ENCODE measurements around the gene OPALIN.

Gene OPALIN

DNA sequence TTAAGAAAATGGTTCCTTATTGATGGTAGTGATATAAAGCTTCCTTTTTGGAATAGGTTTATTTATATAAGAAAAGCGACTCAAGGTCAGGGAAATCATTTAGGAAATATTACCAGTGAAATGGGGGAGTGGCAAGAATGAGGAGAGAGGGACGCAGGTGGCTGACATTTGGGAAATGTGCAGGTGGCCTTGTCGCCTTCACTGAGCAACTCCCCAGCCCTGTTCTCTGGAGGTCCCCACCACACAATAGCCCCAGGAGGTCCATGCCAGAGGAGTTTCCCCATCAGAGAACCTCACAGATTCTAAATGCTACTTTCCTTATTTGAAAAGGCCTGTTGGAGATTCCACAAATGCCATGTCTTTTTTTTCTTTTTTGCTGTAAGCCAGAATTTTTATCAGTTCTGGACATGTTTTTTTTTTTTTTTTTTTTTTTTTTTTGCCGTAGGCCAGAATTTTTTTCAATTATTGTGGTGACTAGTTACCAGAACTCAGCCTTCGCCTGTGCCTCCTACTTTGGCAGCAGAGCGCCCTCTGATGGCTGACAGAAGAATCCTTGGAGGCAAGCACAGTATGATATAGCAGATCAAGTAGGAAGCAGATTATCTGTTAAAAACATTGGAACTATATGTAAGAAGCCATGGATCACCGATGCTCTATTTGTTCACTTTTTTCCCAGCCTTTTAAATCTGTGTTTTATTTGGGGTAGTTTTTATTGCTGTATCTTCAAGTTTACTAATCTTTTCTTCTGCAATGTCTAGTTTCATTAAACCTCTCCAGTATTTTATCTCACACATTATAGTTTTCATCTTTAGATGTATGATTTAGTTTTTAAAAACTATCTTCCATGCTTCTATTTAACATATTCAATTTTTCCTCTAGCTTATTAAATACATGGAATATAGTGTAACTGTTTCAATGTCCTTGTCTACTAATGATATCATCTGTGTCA, 18.6 kb downstream of the OPALIN start:
- TF ChIP-seq FOXP2 (optimal IDR thresholded peaks at IDR 0.05; ENCODE audit: control extremely low read depth, extremely low read length, insufficient read depth), result no peak
- no peak for TF ChIP-seq POLR2AphosphoS5 (IDR thresholded peaks at IDR 0.05; ENCODE audit: borderline replicate concordance, low read depth, low read length)
- no peak for TF ChIP-seq EZH2 (IDR thresholded peaks at IDR 0.05)
- Histone ChIP-seq H3K36me3 (ENCODE audit: insufficient read depth, low read length) (no peaks in the 10 kb centered on the region), H3K9me3 (ENCODE audit: low read depth, low read length) (no peaks in the 10 kb centered on the region), H3K4me3 (no peak overlapping the region), H3K9ac (ENCODE audit: insufficient read length) (no peak overlapping the region), H3K27ac (no peak overlapping the region)
- DNase-seq (ENCODE audit: low read depth, low spot score), result peak; percentile 20

DNA sequence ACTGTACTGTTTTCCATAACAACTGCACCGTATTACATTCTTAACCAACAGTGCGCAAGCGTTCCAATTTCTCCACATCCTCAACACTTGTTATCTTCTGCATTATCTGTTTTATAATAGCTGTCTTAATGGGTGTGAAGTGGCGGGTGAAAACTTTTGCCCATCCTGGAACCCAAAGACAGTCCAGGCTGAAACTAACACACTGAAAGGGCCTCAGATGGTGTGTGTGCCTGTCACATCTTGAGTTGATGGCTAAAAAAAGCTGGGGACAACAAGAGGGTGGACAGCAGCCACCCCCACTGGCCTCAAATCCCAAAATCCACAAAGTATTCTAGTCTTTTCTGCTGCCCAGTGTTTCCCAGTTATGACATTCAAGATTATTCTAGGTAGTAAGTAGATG, 19.4 kb downstream of the OPALIN start:
- Histone ChIP-seq H3K36me3 (ENCODE audit: insufficient read depth, low read length) (no peaks in the 10 kb centered on the region), H3K9me3 (ENCODE audit: low read depth, low read length) (no peaks in the 10 kb centered on the region), H3K27ac (no peak overlapping the region), H3K9ac (ENCODE audit: insufficient read length) (no peak overlapping the region), H3K4me3 (no peak overlapping the region)
- DNase-seq (ENCODE audit: low read depth, low spot score), result no peak
- TF ChIP-seq EZH2 (IDR thresholded peaks at IDR 0.05) (no peak), FOXP2 (optimal IDR thresholded peaks at IDR 0.05; ENCODE audit: control extremely low read depth, extremely low read length, insufficient read depth) (no peak), POLR2AphosphoS5 (IDR thresholded peaks at IDR 0.05; ENCODE audit: borderline replicate concordance, low read depth, low read length) (no peak)

DNA sequence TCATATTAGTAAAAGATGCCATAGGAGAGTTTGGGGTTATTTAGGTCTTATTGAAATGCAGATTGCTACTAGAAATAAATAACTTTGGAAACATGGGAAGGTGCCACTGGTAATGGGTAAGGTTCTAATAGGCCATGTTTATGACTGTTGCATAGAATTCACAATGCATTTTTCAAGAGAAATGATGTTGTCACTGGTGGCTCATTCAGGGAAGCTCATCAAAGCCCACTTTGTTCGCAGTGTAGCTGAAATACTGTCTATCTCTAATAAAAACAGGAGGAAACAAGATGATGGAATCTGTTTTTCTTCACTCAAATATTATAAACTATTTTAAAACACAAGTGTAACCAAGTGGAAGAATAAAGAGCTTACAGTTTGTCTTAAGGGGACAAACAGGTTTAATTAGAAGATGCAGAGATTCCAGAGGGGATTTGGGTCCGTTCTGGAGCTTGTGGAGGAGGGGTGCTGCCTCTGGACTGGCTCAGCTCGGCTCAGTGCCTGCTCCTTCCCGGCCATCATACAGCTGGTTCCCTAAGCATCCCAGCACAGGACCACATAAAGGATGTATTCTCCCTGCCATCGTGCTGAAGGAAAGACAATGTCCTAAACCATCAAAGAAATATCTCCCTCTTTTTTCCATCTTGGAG, 20.4 kb downstream of the OPALIN start:
- no peak for DNase-seq (ENCODE audit: low read depth, low spot score)
- no peak overlapping the region for H3K9ac ChIP-seq (ENCODE audit: insufficient read length)
- no peaks in the 10 kb centered on the region for H3K36me3 ChIP-seq (ENCODE audit: insufficient read depth, low read length)
- TF ChIP-seq FOXP2 (optimal IDR thresholded peaks at IDR 0.05; ENCODE audit: control extremely low read depth, extremely low read length, insufficient read depth) (no peak), POLR2AphosphoS5 (IDR thresholded peaks at IDR 0.05; ENCODE audit: borderline replicate concordance, low read depth, low read length) (no peak), EZH2 (IDR thresholded peaks at IDR 0.05) (no peak)
- no peak overlapping the region for H3K27ac ChIP-seq
- H3K9me3 ChIP-seq (ENCODE audit: low read depth, low read length), result no peaks in the 10 kb centered on the region
- H3K4me3 ChIP-seq, result no peak overlapping the region

DNA sequence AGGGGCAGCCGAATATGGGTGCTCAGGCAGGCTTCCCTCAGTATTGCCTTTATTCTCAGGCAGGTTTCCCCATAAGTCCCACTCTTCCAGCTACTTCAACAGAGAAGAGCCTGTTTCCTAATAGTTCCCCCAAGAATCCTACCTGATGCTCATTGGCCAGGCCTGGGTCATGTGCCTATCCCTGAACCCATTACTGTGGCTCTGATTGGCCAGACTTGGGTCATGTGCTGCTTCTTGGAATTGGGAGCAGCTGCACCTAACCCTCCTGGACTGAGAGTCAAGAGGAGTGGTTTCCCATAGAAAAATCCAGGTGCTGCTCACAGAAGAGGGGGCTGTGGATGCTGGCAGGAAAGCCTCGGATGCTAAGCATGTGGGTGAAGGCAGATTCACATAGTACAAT, 21.7 kb downstream of the OPALIN start:
- Histone ChIP-seq H3K36me3 (ENCODE audit: insufficient read depth, low read length) (no peaks in the 10 kb centered on the region), H3K9ac (ENCODE audit: insufficient read length) (no peak overlapping the region), H3K9me3 (ENCODE audit: low read depth, low read length) (no peaks in the 10 kb centered on the region), H3K27ac (no peak overlapping the region), H3K4me3 (no peak overlapping the region)
- TF ChIP-seq POLR2AphosphoS5 (IDR thresholded peaks at IDR 0.05; ENCODE audit: borderline replicate concordance, low read depth, low read length), result no peak
- TF ChIP-seq EZH2 (IDR thresholded peaks at IDR 0.05), result no peak
- no peak for TF ChIP-seq FOXP2 (optimal IDR thresholded peaks at IDR 0.05; ENCODE audit: control extremely low read depth, extremely low read length, insufficient read depth)
- no peak for DNase-seq (ENCODE audit: low read depth, low spot score)

DNA sequence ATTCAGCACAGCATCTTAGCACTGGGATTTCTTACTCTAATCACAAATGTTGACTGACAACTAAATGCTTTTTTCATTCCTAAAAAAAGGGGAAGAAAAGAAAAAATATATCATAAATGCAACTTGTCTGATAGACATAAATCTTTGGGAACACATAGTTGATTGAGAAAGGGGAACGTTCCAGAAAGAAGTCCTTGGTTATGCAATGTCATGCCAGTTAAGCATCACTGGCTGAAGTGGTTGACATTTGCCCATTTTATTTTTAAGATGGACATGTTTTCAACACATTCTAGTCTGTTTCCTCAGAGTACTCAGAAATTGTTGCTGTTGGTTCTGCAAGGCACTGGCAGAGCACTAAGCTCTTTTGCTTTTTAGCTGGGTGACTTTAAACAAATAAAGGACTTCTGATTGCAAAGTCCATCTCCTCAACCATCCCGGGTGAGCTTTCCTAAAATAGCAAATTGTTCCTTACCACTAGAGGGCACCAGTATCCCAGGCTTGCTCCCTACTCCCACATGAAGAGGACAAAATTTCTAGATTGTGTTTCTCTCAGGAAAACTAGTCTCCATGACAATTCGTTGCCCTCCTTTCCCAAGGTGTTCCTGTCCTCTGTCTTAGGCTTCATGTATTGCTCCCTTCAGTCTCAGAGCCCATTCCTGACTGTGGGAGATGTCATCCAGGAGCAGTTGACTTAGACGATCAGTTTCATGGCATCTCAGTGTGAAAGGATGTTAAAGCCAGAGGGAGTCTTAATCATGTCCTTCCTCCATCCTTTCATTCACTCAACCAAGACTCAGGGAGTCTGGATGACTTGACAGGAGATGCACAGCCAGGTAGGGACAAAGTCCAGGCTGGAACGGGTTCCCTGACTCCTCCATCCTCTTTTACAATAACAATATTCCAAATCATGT, 23.9 kb downstream of the OPALIN start:
- TF ChIP-seq POLR2AphosphoS5 (IDR thresholded peaks at IDR 0.05; ENCODE audit: borderline replicate concordance, low read depth, low read length), result no peak
- no peak for TF ChIP-seq FOXP2 (optimal IDR thresholded peaks at IDR 0.05; ENCODE audit: control extremely low read depth, extremely low read length, insufficient read depth)
- TF ChIP-seq EZH2 (IDR thresholded peaks at IDR 0.05), result no peak
- no peaks in the 10 kb centered on the region for H3K9me3 ChIP-seq (ENCODE audit: low read depth, low read length)
- no peaks in the 10 kb centered on the region for H3K36me3 ChIP-seq (ENCODE audit: insufficient read depth, low read length)
- no peak overlapping the region for H3K4me3 ChIP-seq
- no peak overlapping the region for H3K9ac ChIP-seq (ENCODE audit: insufficient read length)
- no peak for DNase-seq (ENCODE audit: low read depth, low spot score)
- H3K27ac ChIP-seq, result no peak overlapping the region

DNA sequence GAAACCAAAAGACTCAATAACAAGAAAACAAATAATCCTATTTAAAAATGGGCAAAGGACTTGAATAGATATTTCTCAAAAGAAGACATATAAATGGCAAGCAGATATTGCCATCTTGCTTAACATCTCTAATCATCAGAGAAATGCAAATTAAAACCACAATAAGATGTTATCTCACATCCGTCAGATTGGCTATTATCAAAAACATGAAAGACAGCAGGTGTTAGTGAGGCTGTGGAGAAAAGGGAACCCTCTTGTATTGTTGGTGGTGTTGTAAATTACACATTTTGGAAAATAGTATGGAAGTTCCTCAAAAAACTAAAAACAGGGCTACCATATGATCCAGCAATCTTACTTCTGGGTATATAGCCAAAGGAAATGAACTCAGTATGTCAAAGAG, 25.7 kb downstream of the OPALIN start:
- no peak for TF ChIP-seq FOXP2 (optimal IDR thresholded peaks at IDR 0.05; ENCODE audit: control extremely low read depth, extremely low read length, insufficient read depth)
- no peak for TF ChIP-seq POLR2AphosphoS5 (IDR thresholded peaks at IDR 0.05; ENCODE audit: borderline replicate concordance, low read depth, low read length)
- no peak for TF ChIP-seq EZH2 (IDR thresholded peaks at IDR 0.05)

DNA sequence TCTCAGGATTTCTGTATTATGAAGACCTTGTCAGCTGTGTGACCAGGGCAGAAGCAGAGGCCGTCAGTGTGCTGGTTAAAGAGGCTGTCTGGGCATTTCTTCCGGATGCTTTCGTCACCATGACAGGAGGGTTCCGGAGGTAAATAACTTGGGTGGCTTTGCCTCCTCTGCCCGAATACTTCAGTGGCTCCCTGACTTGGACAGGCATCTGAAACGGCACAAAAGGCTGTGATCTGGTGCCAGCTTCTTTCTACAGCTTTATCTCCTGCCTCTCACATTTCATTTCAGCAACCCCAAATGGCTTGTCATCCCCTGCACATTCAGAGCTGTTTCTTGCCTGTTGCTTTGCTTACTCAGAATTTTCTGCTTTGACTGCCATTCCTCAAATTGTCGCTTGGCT, 31.3 kb downstream of the OPALIN start:
- no peak overlapping the region for H3K27ac ChIP-seq
- H3K9me3 ChIP-seq (ENCODE audit: low read depth, low read length), result no peaks in the 10 kb centered on the region
- no peak for DNase-seq (ENCODE audit: low read depth, low spot score)
- no peak overlapping the region for H3K9ac ChIP-seq (ENCODE audit: insufficient read length)
- TF ChIP-seq EZH2 (IDR thresholded peaks at IDR 0.05) (no peak), POLR2AphosphoS5 (IDR thresholded peaks at IDR 0.05; ENCODE audit: borderline replicate concordance, low read depth, low read length) (no peak), FOXP2 (optimal IDR thresholded peaks at IDR 0.05; ENCODE audit: control extremely low read depth, extremely low read length, insufficient read depth) (no peak)
- H3K36me3 ChIP-seq (ENCODE audit: insufficient read depth, low read length), result no peaks in the 10 kb centered on the region
- H3K4me3 ChIP-seq, result no peak overlapping the region

More for the DNA sequence above, 25.7 kb downstream of the OPALIN start:
- no peaks in the 10 kb centered on the region for H3K9me3 ChIP-seq (ENCODE audit: low read depth, low read length)
- no peak overlapping the region for H3K27ac ChIP-seq
- no peak overlapping the region for H3K4me3 ChIP-seq
- H3K36me3 ChIP-seq (ENCODE audit: insufficient read depth, low read length), result no peaks in the 10 kb centered on the region
- H3K9ac ChIP-seq (ENCODE audit: insufficient read length), result no peak overlapping the region
- DNase-seq (ENCODE audit: low read depth, low spot score), result no peak

Data from SK-N-MC (cell line).